Hematopoietic multipotent progenitor cell treated with erythropoietin and hydrocortisone succinate and interleukin-3 and kit ligand, for 17 days (in vitro differentiated cells): Measurements from ENCODE around the gene DAB2IP.

ENCODE experiments used
- DNase-seq: peaks from one replicate; pipeline ENCODE4 v3.0.0-alpha.2; 2015; ENCODE audit warnings: low spot score

The DAB2IP gene

GRCh38 chr9:121703014-121703734 is 51.7 kb downstream of the DAB2IP start:
- no peak for DNase-seq

DNA sequence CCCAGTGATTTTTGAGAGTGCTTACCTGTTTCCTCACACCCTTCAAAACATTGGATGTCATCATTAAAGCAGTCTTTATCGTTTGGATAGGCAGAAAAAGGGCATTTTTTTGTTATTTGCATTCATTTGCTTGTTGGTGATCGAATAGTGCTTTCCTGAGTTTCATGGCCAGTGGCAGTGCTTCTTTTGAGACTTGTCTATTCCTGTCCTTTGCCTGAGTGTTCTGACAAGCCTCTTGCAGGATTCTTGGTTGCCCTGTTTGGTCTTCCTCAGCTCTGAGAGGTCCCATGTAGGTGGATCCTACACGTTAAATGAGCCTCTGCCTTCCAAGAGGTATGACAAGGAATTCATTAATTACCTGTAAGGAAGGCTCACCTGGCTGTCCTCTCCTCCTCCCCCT is 52.8 kb downstream of the DAB2IP start:
- no peak for DNase-seq

GRCh38 chr9:121706149-121706750 is 54.8 kb downstream of the DAB2IP start:
- DNase-seq, result no peak

- DNase-seq, result no peak
Measured at GRCh38 chr9:121707477-121708424, 56.3 kb downstream of the DAB2IP start.

DNA sequence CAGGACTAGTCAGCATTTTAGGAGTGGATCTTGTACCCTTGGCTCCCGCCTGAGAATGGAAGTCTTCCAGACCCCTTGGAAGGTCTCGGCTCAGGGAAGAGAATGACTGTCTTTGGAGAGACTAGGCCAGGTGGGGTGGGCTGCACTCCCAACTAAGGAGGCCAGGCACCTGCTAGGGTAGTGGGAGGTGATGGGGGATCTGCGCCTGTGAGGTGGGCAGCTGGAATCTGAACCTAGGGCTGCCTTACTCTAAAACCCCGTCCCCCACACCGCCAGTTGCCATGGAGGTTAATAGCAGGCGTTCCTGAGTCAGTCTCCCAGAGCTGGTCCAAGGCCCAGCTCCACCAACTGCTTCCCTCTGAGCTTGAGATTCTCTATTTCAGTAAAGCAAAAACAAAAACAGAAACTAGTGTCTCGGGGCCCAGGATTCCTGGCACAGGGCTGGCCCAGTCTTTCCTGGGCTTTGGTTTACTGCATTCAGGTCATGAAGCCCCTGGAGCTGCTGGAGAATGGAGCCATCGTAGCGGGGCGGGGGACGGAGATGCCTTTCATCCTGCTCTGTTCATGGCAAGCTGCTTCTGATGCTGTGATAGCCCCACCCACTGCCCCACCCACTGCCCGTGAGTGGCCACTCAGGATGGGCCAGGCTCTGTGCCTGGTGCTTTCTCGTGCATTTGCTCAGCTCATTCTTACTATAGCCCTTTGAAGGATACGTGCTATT is 57.5 kb downstream of the DAB2IP start:
- DNase-seq, result no peak

- no peak for DNase-seq
Measured at GRCh38 chr9:121709798-121710197, 58.4 kb downstream of the DAB2IP start.

GRCh38 chr9:121711281-121711680 is 59.8 kb downstream of the DAB2IP start:
- no peak for DNase-seq

- no peak for DNase-seq
Measured at GRCh38 chr9:121711797-121712196, 60.4 kb downstream of the DAB2IP start.

- no peak for DNase-seq
Measured at GRCh38 chr9:121713400-121714070, 62.1 kb downstream of the DAB2IP start.

DNA sequence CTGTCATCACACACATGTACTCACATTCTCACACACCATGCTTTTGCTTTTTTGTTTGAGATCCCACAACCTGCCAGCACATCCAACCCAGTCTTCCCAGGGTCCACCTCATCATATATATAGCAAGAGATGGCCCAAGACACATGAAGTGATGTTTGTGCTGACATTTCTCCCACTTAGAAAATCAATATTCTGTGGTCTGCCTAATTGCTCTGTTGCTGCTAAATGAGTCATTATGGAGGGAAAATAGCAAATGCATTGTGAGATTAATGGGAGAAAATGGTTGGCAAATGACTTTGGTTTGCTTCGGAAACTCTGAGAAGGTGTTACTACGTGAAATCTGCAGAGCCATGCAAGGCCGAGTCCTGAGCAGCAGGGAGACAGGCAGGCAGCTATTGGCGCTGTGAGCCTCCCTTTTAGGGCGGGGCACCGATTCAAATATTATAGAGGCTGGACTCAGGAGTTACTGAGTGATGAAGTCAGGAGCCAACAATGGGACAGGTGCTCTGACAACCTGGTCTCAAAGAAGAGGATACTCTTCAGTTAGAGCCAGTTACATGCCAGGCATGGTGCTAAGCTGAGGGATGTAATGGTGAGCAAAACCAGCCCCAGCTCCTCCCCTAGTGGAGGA is 62.8 kb downstream of the DAB2IP start:
- DNase-seq, result no peak

- DNase-seq, result no peak
Measured at GRCh38 chr9:121714873-121715272, 63.4 kb downstream of the DAB2IP start.

DNA sequence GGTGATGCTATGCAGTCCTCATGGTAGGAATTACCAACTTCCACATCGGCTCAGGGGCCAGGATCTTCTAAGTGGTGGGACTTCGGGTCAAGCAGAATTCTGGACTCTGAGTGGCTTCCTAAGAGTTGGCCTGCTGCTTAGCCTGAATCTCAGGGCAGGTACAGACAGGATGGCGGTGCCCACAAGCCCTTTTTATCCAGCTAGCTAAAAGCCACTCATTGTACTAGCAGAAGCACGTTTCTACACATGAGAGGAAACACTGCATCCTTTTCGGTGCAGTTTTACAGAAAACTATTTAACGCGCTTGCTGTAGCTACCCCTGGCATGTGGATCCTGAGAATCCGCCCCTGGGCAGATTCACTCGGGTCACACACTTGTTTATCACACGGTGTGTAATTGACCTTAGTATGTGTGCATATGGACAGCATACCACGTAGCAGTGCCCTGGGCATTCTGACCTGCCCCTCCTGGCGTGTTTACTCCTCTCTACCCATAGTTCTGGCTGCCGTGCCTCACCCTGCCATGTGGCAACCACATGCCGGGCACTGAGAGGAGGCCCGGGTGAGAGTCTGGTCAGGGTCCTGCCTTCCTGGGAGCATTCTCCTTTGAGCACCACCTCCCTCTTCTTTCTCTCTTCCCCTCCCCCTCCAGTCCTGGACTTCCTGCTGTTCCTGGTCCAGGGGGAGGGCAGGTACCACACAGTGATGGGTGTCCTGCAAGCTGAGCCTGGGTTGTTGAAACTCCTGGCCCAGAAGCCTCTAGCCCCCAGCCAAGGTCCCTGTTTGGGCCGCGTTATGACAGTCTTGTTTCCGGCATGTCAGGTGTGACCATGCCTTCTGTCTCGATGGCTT is 65.9 kb downstream of the DAB2IP start:
- DNase-seq, result no peak

DNA sequence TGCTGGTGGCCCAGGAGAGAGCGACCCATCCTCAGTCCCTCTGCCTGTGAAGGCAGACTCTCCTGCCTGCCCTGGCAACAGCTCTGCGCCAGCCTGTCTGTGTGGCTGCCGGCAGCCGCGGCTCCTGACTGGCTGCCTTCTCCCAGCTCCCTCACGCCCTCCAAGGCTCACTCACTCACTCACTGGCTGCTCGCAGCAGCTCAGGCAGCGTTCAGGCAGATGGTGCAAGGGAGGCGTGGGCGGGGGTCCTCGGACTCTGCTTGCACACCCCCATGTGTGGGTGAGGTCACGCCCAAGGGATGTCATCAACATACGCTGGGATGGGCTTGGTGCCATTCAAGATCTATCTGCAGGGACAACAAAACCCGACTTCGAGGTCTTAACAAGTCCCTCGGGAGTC is 66.7 kb downstream of the DAB2IP start:
- no peak for DNase-seq

DNA sequence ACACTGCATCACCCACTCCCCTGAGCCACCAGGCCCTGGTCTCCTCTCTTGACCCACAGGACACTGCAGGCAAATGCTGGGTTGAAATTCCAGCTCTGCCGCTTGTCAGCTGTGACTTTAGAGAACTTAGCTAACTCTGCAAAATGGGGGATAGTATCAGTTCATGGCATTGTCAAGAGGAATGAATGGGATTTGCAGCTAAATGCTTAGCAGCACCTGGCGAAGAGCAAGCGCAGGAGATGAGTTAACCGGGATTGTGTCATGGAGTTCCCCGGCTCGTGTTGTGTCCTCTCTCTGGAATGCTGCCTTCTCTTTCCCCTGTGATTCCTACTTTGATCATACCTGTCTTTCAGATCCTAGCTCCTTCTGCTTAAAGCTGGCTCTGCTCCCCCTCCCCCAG is 67.1 kb downstream of the DAB2IP start:
- DNase-seq, result no peak

DNA sequence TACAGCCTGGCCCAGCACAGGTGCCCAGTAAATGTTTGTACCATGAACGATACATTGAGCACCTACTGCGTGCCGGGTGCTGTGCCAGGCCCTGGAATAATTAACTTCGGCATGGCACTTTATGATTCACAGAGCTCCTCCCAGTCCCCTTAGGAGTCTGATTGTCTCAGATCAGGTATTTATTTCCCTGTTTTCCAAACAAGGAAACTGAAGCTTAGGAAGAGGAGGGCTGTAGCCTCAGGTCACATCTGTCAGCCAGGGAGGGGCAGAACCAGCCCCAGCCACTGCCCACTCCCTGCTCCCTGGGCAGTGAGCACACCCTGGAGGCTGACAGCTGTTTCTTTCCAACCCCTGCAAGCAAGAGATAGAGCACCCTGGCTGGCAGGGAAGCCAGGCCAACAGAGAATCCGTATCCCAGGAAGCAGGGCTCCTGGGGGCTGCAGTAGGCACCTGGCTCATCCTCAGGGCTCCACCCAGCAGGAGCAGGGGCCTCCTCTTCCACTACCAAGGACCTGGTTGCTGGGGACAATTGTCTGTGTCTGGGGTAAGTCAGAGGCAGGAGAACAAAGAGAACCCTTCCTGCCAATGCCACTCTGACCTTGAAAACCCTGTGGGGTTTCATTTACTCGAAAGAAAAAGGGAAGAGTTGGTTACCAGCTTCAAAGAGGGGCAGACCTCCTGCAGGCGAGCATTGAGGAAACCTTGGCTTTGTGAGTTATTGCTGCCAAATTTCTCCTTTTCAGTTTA is 69.0 kb downstream of the DAB2IP start:
- no peak for DNase-seq

GRCh38 chr9:121721058-121721350 is 69.6 kb downstream of the DAB2IP start:
- DNase-seq, result no peak

- DNase-seq, result no peak
Measured at GRCh38 chr9:121721770-121722169, 70.3 kb downstream of the DAB2IP start.

GRCh38 chr9:121725008-121725775 is 73.8 kb downstream of the DAB2IP start:
- no peak for DNase-seq
